Amniotic epithelial cell (primary cell): ENCODE results near the gene ZWILCH.
"Not testable (repeated sequence)": the region's sequence is repeated elsewhere in the genome, so short reads cannot be mapped to it uniquely, and the experiment has no call there.

Source experiments
- DNase-seq: peaks from one replicate; pipeline ENCODE4 v3.0.0-alpha.2; 2010; ENCODE audit warnings: low read depth

ZWILCH gene

DNA sequence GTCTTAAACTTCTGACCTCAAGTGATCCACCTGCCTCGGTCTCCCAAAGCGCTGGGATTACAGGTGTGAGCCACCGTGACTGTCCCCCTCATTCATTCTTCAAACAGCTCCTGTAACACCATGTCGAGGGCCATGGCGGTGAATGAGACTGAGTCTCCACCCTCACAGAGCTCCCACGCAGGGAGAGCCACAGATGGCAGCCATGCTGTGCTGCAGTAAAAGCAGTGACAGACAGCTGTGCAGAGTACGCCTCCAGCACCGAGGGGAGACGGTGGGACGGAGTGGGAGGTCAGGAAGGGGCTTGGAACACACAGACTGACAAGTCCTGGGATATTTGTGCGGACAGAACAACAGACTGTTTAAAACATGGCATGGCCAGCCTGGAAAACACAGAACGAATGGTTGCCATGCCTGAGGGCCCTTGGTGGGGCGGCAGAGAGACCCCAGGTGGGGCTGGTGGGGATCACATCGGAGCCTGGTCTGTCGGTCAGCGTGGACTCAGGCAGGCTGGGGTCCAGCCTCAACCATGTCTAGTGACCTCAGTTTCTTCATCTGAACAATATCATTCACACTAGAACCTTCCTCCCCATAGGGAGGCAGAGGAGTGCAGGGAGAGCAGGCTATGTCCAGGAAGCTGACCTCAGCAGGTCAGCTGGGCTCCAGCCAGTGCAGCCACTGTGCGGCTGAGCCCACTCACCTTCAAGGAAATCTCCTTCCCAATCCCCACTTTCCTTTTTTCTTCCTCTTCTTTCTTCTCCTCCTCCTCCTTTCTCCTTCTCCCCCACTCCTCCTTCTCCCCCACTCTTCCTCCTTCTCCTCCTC lies 81.2 kb downstream of the ZWILCH start:
- no peak for DNase-seq

GRCh38 chr15:66587020-66587419 lies 81.9 kb downstream of the ZWILCH start:
- DNase-seq, result no peak

GRCh38 chr15:66587749-66588148 lies 82.6 kb downstream of the ZWILCH start:
- DNase-seq, result no peak

DNA sequence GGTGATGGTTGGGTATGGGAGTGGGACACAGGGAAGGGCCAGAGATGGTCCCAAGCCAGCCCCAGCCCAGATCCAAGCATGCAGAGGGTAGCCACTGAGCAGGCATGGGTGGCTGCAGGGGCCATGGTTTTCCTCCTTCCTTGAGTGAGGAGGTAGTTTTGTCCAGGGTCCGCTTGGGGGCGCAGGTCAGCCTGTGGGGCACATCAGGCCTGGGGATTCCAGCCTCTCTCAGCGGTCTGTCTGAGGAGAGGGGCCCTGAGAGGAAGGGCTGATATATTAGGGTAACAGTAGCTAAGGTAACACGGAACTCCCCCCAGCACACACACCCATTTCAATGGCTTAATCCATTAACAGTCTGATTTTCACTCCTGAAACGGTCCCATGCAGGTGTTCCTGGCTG lies 83.4 kb downstream of the ZWILCH start:
- no peak for DNase-seq

DNA sequence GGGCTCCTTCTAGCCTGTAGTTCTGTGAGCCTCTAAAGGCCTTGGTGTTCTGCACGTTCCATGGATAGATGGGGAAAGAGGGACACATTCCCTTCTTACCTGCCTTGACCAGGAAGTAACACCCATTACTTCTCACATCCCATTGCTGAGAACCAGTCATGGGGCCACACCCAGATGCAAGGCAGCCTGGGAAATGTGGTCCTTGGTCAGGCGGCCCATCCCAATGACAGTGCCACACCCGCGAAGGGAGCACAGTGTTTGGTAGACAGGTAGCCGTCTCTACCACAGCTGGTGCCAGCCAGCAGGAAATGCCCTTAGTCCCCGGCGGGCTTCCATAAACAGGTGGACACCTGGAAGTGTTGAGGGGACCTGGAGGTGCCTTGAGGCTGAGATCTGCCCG lies 83.8 kb downstream of the ZWILCH start:
- DNase-seq, result no peak

DNA sequence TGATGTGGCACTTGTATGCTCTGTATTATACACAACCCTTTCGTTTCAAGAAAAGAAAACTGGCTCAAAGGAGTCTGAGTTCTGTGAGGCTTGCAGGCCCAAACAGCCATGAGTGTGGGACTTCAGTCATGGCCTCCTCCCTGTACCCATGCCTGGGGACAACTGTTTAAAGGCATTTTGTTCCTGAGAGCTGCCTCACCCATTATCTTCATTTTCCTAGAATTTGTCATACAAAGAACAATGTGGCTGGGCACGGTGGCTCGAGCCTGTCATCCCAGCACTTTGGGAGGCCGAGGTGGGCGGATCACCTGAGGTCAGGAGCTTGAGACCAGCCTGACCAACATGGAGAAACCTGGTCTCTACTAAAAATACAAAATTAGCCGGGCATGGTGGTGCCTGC lies 84.3 kb downstream of the ZWILCH start:
- not testable (repeated sequence) for DNase-seq

GRCh38 chr15:66590435-66590834 lies 85.3 kb downstream of the ZWILCH start:
- DNase-seq, result no peak

DNA sequence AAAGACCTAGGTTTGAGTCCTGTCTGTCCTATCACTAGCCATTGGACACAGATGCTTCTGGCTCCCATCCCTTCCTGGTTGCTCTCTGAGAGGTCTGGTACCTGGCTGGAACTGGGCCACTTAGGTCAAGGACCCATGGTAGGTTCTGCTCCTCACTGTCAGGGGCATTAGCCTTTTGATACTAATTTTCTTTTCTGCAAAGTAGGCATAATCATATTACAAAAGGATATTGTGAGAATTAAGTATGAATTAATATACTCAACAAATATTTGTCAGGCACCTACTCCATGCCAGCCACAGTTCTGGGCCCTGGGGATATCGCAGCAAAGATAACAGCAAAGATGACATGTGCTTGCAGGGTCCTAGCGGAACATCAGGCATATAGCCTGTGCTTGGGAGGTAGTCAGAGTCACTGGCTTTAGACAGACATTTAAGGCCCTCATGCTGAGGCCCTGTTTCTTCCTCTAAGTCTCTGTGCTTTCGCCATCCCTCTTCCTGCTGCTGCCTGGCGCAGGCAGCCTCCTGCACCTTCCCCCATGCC lies 86.3 kb downstream of the ZWILCH start:
- DNase-seq, result no peak

DNA sequence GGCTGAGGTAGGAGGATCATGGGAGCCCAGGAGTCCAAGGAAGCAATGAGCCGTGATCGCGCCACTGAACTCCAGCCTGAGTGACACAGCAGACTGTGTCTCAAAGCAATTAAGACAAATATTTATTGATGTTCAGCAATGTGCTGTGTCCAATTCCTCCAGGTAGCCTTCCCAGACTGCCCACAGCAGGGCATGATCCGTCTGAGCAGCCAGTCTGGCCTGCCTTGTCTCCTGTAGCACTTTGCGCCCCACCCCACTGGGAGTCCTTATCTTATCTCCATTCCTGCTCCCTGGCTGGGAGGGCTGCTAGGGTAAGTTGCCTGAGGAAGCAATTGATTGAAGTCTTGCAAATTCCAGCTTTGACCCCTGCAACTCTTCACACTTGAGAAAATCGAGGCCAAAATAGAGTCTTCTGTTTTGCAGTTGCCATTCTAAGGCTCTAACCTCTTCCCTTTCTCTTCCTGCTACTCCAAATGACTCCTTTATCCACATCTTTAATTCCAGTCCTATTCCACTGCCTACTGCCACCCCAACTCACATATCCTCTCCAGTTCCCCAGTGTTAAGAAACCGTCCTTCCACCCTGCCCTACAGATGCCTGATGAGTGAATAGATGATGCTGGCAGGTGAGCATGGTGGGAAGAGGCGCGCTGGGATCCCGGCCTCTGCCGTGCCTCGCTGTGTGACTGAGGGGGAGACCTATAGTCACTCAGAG lies 87.5 kb downstream of the ZWILCH start:
- peak; percentile 27 for DNase-seq

DNA sequence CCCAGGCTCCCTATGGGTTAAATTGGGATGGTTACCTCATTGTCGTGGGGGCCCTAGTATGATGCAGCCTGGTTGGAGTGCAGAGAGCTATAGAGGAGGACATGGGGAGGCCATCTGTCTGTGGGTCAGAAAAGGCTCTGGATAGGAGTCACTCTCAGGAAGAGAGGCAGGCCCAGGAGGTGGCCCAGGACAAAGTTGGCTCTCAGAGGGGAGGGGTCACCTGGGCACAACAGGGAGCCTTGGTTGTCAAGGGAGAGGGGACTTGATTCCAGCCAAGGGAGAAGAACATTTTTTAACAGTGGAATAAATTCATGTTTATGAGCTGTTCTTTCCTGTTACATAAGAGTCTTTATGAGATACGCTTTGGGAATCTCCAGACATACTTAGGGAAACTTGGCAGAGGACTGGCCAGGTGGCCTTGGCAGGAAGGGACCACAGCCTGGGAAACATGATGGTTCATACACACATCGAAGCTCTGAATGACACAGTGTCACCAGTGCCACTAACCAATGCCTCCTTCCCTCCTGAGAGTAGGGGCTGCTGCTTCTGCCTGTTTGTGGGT lies 88.2 kb downstream of the ZWILCH start:
- DNase-seq, result peak; percentile 42

- DNase-seq, result no peak
Observed at GRCh38 chr15:66594344-66594743, 89.2 kb downstream of the ZWILCH start.

GRCh38 chr15:66594836-66595235 lies 89.7 kb downstream of the ZWILCH start:
- DNase-seq, result no peak

DNA sequence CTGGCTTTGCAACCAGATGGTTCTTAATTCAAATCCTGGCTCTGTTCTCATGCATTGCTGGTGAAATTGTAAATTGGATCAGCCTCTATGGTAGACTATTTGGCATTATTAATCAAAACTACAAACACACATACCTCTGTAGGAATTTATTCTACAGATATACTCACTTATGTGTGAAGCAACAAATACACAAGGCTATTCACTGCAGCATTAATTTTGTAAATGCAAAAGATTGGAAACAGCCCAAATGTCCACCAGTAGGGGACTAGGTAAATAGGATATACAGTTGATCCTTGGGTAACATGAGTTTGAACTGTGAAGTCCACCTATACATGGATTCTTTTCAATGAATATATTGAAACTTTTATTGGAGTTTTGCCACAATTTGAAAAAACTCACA lies 90.2 kb downstream of the ZWILCH start:
- no peak for DNase-seq

- no peak for DNase-seq
Observed at GRCh38 chr15:66595931-66596545, 90.9 kb downstream of the ZWILCH start.

DNA sequence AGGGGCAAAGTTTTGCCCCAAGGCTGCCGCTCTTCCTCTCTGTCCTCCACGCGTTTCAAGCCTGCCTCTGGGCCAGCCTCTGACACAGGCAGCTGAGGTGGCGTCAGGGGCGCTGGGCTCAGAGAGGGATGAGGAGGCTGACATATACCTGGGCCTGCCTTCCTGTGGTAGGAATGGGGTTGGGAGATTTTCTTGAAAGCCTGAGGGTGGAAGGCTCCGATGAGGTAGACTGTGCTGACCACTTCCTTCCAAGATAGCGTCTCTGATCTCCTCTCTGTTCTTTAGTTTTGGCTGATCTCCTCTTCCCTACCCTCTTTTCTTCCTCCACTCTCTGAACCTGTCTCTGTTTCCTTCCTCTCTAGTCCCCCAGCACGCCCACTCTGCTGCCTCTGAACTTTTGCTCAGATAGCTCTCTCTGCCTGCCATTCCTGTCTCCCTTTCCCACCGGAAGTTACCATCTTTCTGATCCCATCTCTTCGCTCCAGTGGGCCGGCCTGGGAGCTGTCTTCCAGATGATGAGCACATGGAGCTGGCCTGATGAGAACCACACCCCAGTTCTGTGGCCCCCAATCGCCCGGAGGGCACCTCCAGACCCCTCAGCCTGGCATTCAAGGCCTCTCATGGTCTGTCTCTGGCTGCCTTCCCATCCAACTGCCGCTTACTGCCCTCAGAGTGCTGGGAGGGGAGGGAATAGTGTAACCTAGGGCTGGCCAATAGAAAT lies 93.1 kb downstream of the ZWILCH start:
- no peak for DNase-seq
